Astrocyte of the spinal cord (primary cell): ENCODE results near the gene DCXR.

Experiments used
- DNase-seq: peaks from one replicate; pipeline ENCODE4 v3.0.0; 2011; ENCODE audit warnings: low read depth, low spot score
- H3K4me3 ChIP-seq: 2 replicates; pipeline ENCODE4 v1.5.1; 2011; ENCODE audit warnings: low read depth, mild to moderate bottlenecking, low read length, moderate library complexity
- CTCF ChIP-seq: IDR thresholded peaks from 2 replicates; pipeline ENCODE4 v1.5.1; 2012; ENCODE audit warnings: low read depth, mild to moderate bottlenecking, low read length, inconsistent platforms
- in situ Hi-C: cut with HindIII; loops from 2 replicates; pipeline ENCODE4 v1.10.0; 2017; ENCODE audit warnings: low sequenced_read_pairs

Gene DCXR

GRCh38 chr17:82058855-82059249, 21.4 kb upstream of the DCXR start:
- DNase-seq, result no peak
- H3K4me3 ChIP-seq, result no peak overlapping the region
- in situ Hi-C loops, result no loop called here
- TF ChIP-seq CTCF, result no peak

DNA sequence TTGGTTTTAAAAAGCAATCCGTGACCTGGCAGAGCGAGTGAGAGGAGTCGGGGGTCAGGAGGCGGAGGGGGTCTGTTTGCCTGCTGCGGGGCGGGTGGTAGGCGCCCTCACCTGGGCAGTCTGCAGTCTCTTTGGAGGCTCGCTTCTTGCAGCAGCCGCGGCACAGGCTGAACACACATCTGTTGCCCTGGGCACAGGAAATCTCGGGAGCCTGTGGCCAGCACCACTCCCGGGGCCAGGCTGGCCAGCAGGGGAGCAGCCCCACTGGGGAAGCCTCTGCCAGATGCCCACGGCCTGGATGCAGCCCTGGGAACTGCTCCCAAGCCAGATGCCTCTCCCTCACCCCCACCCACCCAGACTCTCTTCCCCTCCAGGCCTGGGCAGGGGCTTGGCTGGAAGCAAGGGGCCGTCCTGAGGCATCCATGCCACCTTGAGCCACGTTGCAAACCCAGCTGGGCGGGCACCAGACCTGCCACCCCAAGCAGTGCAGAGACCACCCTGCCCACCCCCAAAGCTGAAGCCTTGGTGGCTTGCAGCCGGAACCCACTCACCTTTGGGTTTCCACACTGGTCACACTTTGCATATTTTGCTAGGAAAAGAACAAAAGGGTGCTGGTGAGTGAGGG, 20.8 kb upstream of the DCXR start:
- TF ChIP-seq CTCF, result no peak
- in situ Hi-C loops, result no loop called here
- no peak overlapping the region for H3K4me3 ChIP-seq
- no peak for DNase-seq

GRCh38 chr17:82056729-82057621, 19.5 kb upstream of the DCXR start:
- DNase-seq, result no peak
- no peak for TF ChIP-seq CTCF
- in situ Hi-C loops, result no loop called here
- H3K4me3 ChIP-seq, result no peak overlapping the region

DNA sequence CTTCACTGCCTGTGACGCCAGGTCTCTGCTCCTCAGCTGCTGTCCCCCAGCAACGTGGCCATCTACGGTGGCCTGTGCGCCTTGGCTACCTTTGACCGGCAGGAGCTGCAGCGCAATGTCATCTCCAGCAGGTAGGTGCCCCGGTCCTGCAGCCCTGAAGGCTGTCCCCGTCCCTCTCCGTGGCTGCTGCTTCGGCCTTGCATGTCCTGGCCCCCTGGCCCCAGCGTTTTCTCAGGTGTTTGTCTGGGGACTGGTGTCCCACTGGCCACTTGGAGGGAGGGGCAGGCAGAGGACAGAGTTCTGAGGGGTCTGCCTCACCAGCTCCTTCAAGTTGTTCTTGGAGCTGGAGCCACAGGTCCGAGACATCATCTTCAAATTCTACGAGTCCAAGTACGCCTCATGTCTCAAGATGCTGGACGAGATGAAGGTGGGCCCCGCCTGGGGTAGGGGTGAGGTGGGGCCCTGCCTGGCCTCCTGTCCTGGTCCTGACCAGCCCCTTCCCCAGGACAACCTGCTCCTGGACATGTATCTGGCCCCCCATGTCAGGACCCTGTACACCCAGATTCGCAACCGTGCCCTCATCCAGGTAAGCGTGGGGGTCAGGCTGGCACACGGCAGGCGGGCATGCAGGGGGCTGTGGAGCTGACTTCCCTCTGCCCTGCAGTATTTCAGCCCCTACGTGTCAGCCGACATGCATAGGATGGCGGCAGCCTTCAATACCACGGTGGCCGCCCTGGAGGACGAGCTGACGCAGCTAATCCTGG, 18.6 kb upstream of the DCXR start:
- TF ChIP-seq CTCF, result no peak
- no peak overlapping the region for H3K4me3 ChIP-seq
- DNase-seq, result no peak
- in situ Hi-C loops, result no loop called here

- no peak overlapping the region for H3K4me3 ChIP-seq
- no peak for DNase-seq
- TF ChIP-seq CTCF, result no peak
- in situ Hi-C loops, result no loop called here
Measured at GRCh38 chr17:82055023-82055964, 17.8 kb upstream of the DCXR start.
